Measurements from ENCODE around the gene POLR2A. TPM values are rescaled to one million over a fixed set of nuclear protein-coding genes. Genes with fewer than 3 reads are reported as not detected.

Gene POLR2A
- total and polyA plus RNA-seq, 2 of the 13 experiments (the other 11 are each of a cell fraction or from before 2014, with no cell fraction given) = 17.8 to 18.3 TPM

GRCh38 chr17:7444682-7445618 is 39.2 kb upstream of the POLR2A start, which contains the start of gene CHRNB1 (continued):
- TF ChIP-seq ZNF547 (CRISPR knock-in tag; IDR thresholded peaks at IDR 0.05) (peak; percentile 54; the same call in 1 of the 2 replicates), AKNA (CRISPR knock-in tag; IDR thresholded peaks at IDR 0.05; ENCODE audit: borderline replicate concordance) (no peak), ZNF609 (CRISPR knock-in tag; IDR thresholded peaks at IDR 0.05; ENCODE audit: borderline replicate concordance) (no peak; the same call in 1 of the 2 replicates), IRF2 (CRISPR knock-in tag; IDR thresholded peaks at IDR 0.05) (peak; percentile 37; the same call in 1 of the 2 replicates), ZFP62 (CRISPR knock-in tag; IDR thresholded peaks at IDR 0.05) (no peak), DMTF1 (CRISPR knock-in tag; IDR thresholded peaks at IDR 0.05) (no peak), PLSCR1 (CRISPR knock-in tag; IDR thresholded peaks at IDR 0.05; ENCODE audit: borderline replicate concordance) (no peak), ZBTB7A (CRISPR knock-in tag; IDR thresholded peaks at IDR 0.05) (0 out of 2 replicates have a peak, but pooled peaks have one; percentile 31), MYNN (CRISPR knock-in tag; IDR thresholded peaks at IDR 0.05; ENCODE audit: low read depth) (no peak), FOXK2 (IDR thresholded peaks at IDR 0.05) (no peak), ZNF782 (CRISPR knock-in tag; IDR thresholded peaks at IDR 0.05; ENCODE audit: borderline replicate concordance) (peak; percentile 56; the same call in 1 of the 2 replicates)

Data from HepG2 (cell line).